DOHH2 (cell line): ENCODE results near the gene STK17A.

Source experiments
- H3F3A ChIP-seq: fragments of 200-600 bp; sonication (generic), shearing (Covaris generic); 2 replicates; pipeline ENCODE4 v1.6.0; 2016; ENCODE audit warnings: antibody characterized with exemption, mild to moderate bottlenecking; ENCODE audit not compliant: control insufficient read depth, insufficient read depth
- H3K27ac ChIP-seq: fragments of 200-600 bp; sonication (generic); 2 replicates; pipeline ENCODE4 v1.5.1; 2014; ENCODE audit warnings: low read depth, mild to moderate bottlenecking, low read length, moderate library complexity
- H3K27me3 ChIP-seq: fragments of 200-600 bp; sonication (generic); 2 replicates; pipeline ENCODE4 v1.6.1; 2014; ENCODE audit warnings: mild to moderate bottlenecking, low read length, mixed read lengths; ENCODE audit not compliant: control insufficient read depth
- H3K36me3 ChIP-seq: fragments of 200-600 bp; sonication (generic); 2 replicates; pipeline ENCODE4 v1.6.1; 2014; ENCODE audit warnings: mild to moderate bottlenecking, low read length, moderate library complexity, mixed read lengths; ENCODE audit not compliant: control insufficient read depth
- H3K4me1 ChIP-seq: fragments of 200-600 bp; sonication (generic); 2 replicates; pipeline ENCODE4 v1.6.1; 2014; ENCODE audit warnings: mild to moderate bottlenecking, low read length, mixed read lengths; ENCODE audit not compliant: control insufficient read depth
- H3K4me2 ChIP-seq: fragments of 200-600 bp; sonication (generic); 2 replicates; pipeline ENCODE4 v1.6.0; 2014; ENCODE audit warnings: mild to moderate bottlenecking, low read length, moderate library complexity
- H3K4me3 ChIP-seq: fragments of 200-600 bp; sonication (generic); 2 replicates; pipeline ENCODE4 v1.5.1; 2014; ENCODE audit warnings: mild to moderate bottlenecking, low read length, mixed read lengths
- H3K79me2 ChIP-seq: fragments of 200-600 bp; sonication (generic); 2 replicates; pipeline ENCODE4 v1.6.1; 2014; ENCODE audit warnings: mild to moderate bottlenecking, low read length, mixed read lengths; ENCODE audit not compliant: control insufficient read depth
- H3K9me2 ChIP-seq: fragments of 200-600 bp; sonication (generic); replicated peaks from 2 replicates; pipeline ENCODE4 v1.6.1; 2014; ENCODE audit warnings: mild to moderate bottlenecking, low read length, mixed read lengths; ENCODE audit not compliant: control insufficient read depth
- H3K9me3 ChIP-seq: fragments of 200-600 bp; sonication (generic); 2 replicates; pipeline ENCODE4 v1.6.1; 2014; ENCODE audit warnings: antibody characterized with exemption, low read length, mixed read lengths; ENCODE audit not compliant: control insufficient read depth, insufficient read depth
- H4K20me1 ChIP-seq: fragments of 200-600 bp; sonication (generic); 2 replicates; pipeline ENCODE4 v1.6.0; 2014; ENCODE audit warnings: low read depth, mild to moderate bottlenecking, antibody characterized with exemption, low read length, moderate library complexity; ENCODE audit not compliant: control insufficient read depth, insufficient read depth
- EZH2phosphoT487 ChIP-seq: fragments of 200-600 bp; sonication (generic); IDR thresholded peaks from 2 replicates; pipeline ENCODE4 v1.6.1; 2017; ENCODE audit warnings: borderline replicate concordance, mild to moderate bottlenecking, antibody characterized with exemption, low read length, moderate library complexity, mixed read lengths
- TF ChIP-seq, protein P1 (sequence below): fragments of 200-600 bp; sonication (generic); IDR thresholded peaks from one replicate; pipeline ENCODE4 v1.5.1; 2014; ENCODE audit warnings: antibody characterized with exemption, mild to moderate bottlenecking, low read depth, low read length; ENCODE audit not compliant: poor library complexity, severe bottlenecking

STK17A gene

DNA sequence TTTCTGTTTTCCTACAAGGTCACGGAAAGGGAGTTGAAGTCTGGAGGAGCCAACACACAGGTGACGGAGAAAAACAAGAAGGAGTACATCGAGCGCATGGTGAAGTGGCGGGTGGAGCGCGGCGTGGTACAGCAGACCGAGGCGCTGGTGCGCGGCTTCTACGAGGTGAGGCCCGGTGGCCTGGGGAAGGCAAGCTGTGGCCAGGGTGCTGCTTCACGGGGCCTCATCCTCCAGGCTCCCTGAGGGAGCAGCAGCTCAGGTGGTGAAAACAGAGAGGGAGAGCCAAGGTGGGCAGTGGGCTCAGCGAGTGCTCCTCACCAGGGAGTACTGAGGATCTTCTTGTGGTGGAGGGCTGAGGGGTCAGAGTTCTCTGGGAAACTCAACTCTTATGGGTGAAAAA is 32.5 kb upstream of the STK17A start:
- Histone ChIP-seq H3K9me3 (no peaks in the 10 kb centered on the region), H4K20me1 (no peaks in the 10 kb centered on the region), H3K4me3 (no peak overlapping the region), H3K27me3 (peaks cover 22% of the 10 kb centered on the region), H3K4me1 (no peaks in the 10 kb centered on the region), H3K27ac (no peak overlapping the region), H3K4me2 (no peak overlapping the region), H3F3A (no peaks in the 10 kb centered on the region), H3K79me2 (no peaks in the 10 kb centered on the region), H3K9me2 (no peaks in the 10 kb centered on the region), H3K36me3 (no peaks in the 10 kb centered on the region)
- TF ChIP-seq, protein P1, sequence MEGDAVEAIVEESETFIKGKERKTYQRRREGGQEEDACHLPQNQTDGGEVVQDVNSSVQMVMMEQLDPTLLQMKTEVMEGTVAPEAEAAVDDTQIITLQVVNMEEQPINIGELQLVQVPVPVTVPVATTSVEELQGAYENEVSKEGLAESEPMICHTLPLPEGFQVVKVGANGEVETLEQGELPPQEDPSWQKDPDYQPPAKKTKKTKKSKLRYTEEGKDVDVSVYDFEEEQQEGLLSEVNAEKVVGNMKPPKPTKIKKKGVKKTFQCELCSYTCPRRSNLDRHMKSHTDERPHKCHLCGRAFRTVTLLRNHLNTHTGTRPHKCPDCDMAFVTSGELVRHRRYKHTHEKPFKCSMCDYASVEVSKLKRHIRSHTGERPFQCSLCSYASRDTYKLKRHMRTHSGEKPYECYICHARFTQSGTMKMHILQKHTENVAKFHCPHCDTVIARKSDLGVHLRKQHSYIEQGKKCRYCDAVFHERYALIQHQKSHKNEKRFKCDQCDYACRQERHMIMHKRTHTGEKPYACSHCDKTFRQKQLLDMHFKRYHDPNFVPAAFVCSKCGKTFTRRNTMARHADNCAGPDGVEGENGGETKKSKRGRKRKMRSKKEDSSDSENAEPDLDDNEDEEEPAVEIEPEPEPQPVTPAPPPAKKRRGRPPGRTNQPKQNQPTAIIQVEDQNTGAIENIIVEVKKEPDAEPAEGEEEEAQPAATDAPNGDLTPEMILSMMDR, result no peak
- TF ChIP-seq EZH2phosphoT487, result no peak

DNA sequence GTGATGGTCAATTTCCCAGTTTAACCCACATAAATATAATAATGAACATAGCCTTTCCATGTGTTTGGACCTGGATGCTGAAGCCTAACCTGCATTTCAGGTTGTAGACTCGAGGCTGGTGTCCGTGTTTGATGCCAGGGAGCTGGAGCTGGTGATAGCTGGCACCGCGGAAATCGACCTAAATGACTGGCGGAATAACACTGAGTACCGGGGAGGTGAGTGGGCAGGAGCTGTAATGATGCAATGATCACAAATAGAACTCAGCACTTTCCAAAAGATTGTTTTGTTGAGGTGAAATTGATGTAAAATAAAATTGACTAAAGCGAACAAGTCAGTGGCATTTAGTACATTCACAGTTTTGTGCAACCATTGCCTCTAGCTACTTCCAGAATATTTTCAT is 30.8 kb upstream of the STK17A start:
- no peaks in the 10 kb centered on the region for H3K36me3 ChIP-seq
- H3K79me2 ChIP-seq, result no peaks in the 10 kb centered on the region
- H4K20me1 ChIP-seq, result no peaks in the 10 kb centered on the region
- no peaks in the 10 kb centered on the region for H3K9me2 ChIP-seq
- no peaks in the 10 kb centered on the region for H3F3A ChIP-seq
- no peaks in the 10 kb centered on the region for H3K4me1 ChIP-seq
- no peak overlapping the region for H3K27ac ChIP-seq
- peaks cover 22% of the 10 kb centered on the region for H3K27me3 ChIP-seq
- no peak overlapping the region for H3K4me3 ChIP-seq
- TF ChIP-seq, protein P1, result no peak
- no peak for TF ChIP-seq EZH2phosphoT487
- no peaks in the 10 kb centered on the region for H3K9me3 ChIP-seq
- no peak overlapping the region for H3K4me2 ChIP-seq

DNA sequence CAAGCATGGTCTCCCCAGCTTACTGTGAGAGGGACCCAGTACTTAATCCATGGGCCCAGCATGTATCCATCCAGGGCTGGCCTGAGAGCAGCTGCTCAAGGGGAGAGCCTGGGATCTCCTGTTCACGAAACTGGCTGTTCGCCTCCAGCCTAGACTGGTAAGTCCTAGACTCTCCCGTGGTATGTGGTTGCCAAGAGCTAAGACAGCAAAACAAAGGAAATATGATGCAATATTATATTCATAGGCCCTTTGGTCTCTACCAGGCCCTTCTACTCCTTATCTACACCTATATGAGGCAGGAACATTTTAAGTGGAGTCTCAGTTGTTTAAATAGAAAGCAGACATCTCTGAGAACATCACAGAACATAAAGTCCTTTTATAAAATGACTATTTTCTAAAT is 28.9 kb upstream of the STK17A start:
- Histone ChIP-seq H4K20me1 (no peaks in the 10 kb centered on the region), H3K4me3 (no peak overlapping the region), H3K4me1 (no peaks in the 10 kb centered on the region), H3K36me3 (no peaks in the 10 kb centered on the region), H3F3A (no peaks in the 10 kb centered on the region), H3K9me2 (no peaks in the 10 kb centered on the region), H3K79me2 (no peaks in the 10 kb centered on the region), H3K27ac (no peak overlapping the region), H3K9me3 (no peaks in the 10 kb centered on the region), H3K4me2 (no peak overlapping the region), H3K27me3 (peaks cover 23% of the 10 kb centered on the region)
- TF ChIP-seq EZH2phosphoT487, result no peak
- TF ChIP-seq, protein P1, result no peak

DNA sequence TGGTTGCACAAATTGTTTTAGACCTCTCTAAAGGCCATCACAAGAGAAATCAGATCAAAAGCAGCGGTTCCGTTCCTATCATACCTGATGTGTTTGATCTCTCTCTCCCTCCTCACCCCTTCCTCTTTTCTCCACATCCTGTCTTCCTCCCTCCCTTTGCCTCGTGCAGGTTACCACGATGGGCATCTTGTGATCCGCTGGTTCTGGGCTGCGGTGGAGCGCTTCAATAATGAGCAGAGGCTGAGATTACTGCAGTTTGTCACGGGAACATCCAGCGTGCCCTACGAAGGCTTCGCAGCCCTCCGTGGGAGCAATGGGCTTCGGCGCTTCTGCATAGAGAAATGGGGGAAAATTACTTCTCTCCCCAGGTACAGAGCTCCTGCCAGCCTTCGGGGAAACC is 28.5 kb upstream of the STK17A start:
- H3K4me1 ChIP-seq, result no peaks in the 10 kb centered on the region

More for the DNA sequence above, 28.5 kb upstream of the STK17A start:
- H3F3A ChIP-seq, result no peaks in the 10 kb centered on the region
- no peaks in the 10 kb centered on the region for H3K9me2 ChIP-seq
- peaks cover 21% of the 10 kb centered on the region for H3K27me3 ChIP-seq
- H4K20me1 ChIP-seq, result no peaks in the 10 kb centered on the region
- no peaks in the 10 kb centered on the region for H3K79me2 ChIP-seq
- H3K4me3 ChIP-seq, result no peak overlapping the region
- no peak overlapping the region for H3K4me2 ChIP-seq
- H3K27ac ChIP-seq, result no peak overlapping the region
- H3K36me3 ChIP-seq, result no peaks in the 10 kb centered on the region
- TF ChIP-seq EZH2phosphoT487, result no peak
- TF ChIP-seq, protein P1, result no peak
- H3K9me3 ChIP-seq, result no peaks in the 10 kb centered on the region
